Muscle layer of colon (tissue), 2 donors: Measurements from ENCODE around the gene WNT6.
"Not testable (repeated sequence)": the region's sequence is repeated elsewhere in the genome, so short reads cannot be mapped to it uniquely, and the experiment has no call there.

ENCODE experiments used
- H3K27ac ChIP-seq: one replicate; pipeline ENCODE4 v1.7.0; 2013; ENCODE audit warnings: low read depth, mild to moderate bottlenecking, low read length, moderate library complexity
- H3K27me3 ChIP-seq, 2 donors: one replicate each; pipeline ENCODE4 v1.7.0; 2013; ENCODE audit warnings: low read length in 2 of 2, mild to moderate bottlenecking in 2 of 2; ENCODE audit not compliant: insufficient read depth in 2 of 2, control insufficient read depth in 1 of 2
- H3K36me3 ChIP-seq: one replicate; pipeline ENCODE4 v1.7.0; 2013; ENCODE audit warnings: mild to moderate bottlenecking, low read length; ENCODE audit not compliant: insufficient read depth
- H3K4me1 ChIP-seq: one replicate; pipeline ENCODE4 v1.7.0; 2013; ENCODE audit warnings: mild to moderate bottlenecking, low read length; ENCODE audit not compliant: insufficient read depth
- H3K4me3 ChIP-seq, 2 donors: one replicate each; pipeline ENCODE4 v1.7.0; 2013; ENCODE audit warnings: low read length in 2 of 2, low read depth in 1 of 2, mild to moderate bottlenecking in 1 of 2, moderate library complexity in 1 of 2
- H3K9ac ChIP-seq: one replicate; pipeline ENCODE4 v1.7.0; 2013; ENCODE audit warnings: low read length
- H3K9me3 ChIP-seq: one replicate; pipeline ENCODE4 v1.7.0; 2013; ENCODE audit warnings: mild to moderate bottlenecking, low read length
- donor health status: abdominal sarcoma.
- donor health status: Adenocarcinoma of cecum.

The WNT6 gene

DNA sequence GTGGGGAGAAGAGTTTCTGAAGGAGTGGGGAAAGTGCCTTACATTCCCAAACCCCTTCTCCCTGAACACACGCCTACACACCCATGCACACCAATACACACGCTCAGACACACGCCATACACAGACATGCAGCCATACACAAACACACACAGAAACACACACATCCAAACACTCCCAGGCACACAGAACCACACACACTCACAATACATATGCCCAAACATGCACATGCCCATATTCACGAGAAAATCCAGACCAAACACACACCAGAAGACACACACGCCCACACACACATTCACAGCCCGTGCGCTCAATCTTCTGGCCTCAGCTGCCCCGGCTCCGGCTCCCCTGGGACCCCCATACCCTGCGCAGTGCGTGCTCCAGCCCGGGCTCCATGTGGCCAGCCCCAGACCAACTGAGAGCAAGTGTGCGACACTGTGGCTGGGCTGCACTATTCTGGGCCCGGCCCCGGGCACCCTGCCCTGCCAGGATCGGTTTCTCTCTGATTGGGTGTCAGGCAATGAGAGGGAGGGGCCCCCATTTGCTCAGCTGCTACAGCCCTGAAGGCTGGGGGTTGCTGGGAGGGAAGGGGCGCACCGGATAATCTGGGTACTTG lies 28.1 kb upstream of the WNT6 start, which contains the start of gene PRKAG3:
Gene PRKAG3 (minus strand): TSS at position 426 of the 613 bp plus-strand sequence.
- no peak within 1 kb of the TSS for H3K4me3 ChIP-seq
- H3K4me1 ChIP-seq = no peaks in the 10 kb centered on the region
- H3K9me3 ChIP-seq = no peaks in the 10 kb centered on the region
- peaks cover 0 to 13% of the 10 kb centered on the region in 2 donors for H3K27me3 ChIP-seq
- H3K36me3 ChIP-seq = no peaks in the 10 kb centered on the region
- H3K27ac ChIP-seq = no peak within 1 kb of the TSS
- H3K9ac ChIP-seq = no peak within 1 kb of the TSS

DNA sequence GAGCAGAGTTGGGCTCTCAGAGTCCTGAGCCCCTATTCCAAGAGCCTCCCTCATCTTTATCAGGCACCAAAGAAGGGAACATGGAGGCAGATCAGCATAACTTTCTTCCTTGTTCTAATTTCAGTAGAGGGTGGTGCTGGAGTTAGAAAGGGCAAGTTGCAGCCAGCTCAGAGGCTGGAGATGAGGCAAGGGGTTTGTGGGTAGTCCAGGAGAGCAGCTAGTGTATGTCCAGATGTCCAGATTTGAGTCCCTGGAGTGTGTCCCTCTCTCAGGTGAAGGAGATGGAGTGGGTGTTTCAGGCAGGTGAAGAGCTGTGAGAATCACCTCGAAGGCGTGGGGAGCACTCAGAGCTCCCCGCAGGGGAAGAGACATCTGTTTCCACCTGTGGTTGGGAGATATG lies 27.5 kb upstream of the WNT6 start:
- Histone ChIP-seq H3K4me1 (no peaks in the 10 kb centered on the region), H3K27ac (no peak overlapping the region), H3K9ac (no peak overlapping the region), H3K36me3 (no peaks in the 10 kb centered on the region), H3K4me3 (no peak overlapping the region), H3K9me3 (no peaks in the 10 kb centered on the region), H3K27me3 (peaks cover 0 to 13% of the 10 kb centered on the region in 2 donors)

DNA sequence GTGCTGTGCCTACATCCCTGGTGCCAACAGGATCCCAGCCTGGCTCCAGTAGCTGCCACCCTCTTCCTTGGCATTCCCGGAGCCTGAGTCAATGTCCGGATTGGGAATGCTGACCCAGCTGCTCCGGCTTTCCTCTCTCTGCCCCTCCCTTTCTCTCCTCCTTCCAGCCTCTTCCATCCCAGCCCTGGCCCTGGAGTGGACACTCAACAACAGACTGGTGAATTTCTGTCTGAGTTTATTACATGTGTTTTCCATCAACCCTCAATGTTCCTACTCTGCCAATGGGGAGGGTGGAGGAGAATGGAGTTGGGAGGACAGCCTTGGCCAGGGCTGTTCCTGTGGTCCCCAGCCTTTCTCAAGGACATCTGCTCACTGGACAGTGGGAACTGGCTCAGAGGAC lies 27.1 kb upstream of the WNT6 start:
- H3K27ac ChIP-seq = no peak overlapping the region
- no peak overlapping the region for H3K9ac ChIP-seq

DNA sequence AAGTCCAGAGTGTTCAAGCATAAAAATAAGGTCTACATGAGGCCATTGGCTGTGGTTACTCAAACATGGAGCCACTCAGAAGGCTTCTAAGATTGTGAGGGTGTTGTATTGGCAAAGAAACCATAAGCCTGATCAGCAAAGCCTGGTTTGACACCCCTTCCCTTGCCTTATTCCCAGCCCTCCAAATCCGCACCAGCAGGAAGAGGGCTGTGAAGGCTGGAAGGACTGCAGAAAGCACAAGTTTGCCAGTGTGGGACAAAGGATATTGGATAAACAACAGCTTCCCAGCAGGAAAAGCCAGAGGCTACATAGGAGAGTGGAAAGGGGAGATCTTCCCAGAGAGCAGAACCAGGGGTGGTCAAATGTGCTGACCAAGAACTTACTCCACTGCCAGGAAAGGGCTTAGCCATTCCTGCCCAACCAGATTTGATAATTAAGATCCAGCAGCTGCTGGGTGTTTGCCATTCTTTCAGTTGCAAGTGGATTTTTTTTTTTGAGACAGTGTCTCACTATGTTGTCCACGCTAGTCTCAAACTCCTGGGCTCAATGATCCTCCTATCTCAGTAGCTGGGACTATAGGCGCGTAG lies 26.5 kb upstream of the WNT6 start:
- H3K9ac ChIP-seq = no peak overlapping the region
- no peaks in the 10 kb centered on the region for H3K36me3 ChIP-seq
- H3K4me3 ChIP-seq = no peak overlapping the region
- no peak overlapping the region for H3K27ac ChIP-seq
- no peaks in the 10 kb centered on the region for H3K4me1 ChIP-seq
- H3K9me3 ChIP-seq = peaks cover 4% of the 10 kb centered on the region
- peaks cover 0 to 10% of the 10 kb centered on the region in 2 donors for H3K27me3 ChIP-seq

More for the DNA sequence above, 27.1 kb upstream of the WNT6 start:
- peaks cover 4% of the 10 kb centered on the region for H3K9me3 ChIP-seq
- no peak overlapping the region for H3K4me3 ChIP-seq
- H3K4me1 ChIP-seq = no peaks in the 10 kb centered on the region
- H3K27me3 ChIP-seq = peaks cover 0 to 13% of the 10 kb centered on the region in 2 donors
- no peaks in the 10 kb centered on the region for H3K36me3 ChIP-seq

DNA sequence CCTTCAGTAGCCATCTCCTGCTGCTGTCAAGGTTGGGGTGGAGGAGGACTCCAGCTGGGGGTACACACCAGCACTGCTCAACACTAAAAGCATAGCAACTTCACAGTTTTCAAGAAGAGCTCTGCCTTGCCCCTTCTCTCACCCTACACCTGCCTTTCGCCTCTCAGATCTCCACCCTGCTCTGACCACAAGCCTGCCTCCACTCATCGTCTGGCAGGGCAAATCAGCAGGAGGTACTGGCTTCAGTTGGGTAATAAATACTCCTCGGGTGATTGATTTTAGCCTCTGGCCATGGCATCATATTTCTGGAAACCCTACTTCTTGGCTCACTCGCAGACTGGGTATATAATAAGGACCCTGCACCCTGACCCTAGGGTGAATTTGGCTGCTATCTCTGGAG lies 24.9 kb upstream of the WNT6 start:
- Histone ChIP-seq H3K9ac (no peak overlapping the region), H3K27ac (no peak overlapping the region), H3K36me3 (no peaks in the 10 kb centered on the region), H3K9me3 (peaks cover 4% of the 10 kb centered on the region), H3K27me3 (peaks cover 0 to 4% of the 10 kb centered on the region in 2 donors), H3K4me1 (no peaks in the 10 kb centered on the region), H3K4me3 (no peak overlapping the region)

DNA sequence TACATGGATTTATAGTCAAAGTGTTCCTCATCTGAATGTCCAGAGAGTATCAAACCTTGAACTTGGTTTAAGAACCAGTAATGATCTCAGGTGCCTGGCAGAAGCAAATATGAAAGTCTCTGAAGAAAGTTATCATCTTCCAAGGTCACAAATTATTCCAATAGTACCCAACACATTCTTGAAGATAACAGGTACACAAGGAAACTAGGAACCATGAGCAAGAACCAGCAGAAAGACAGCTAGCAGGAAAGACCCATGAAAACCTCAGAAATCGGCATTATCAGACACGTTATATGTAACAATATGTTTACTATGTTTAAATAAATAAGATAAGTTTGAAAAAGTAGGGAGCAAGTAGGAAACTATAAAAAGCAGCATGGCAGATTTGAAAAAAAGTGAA lies 22.1 kb upstream of the WNT6 start:
- H3K27ac ChIP-seq = no peak overlapping the region
- H3K9me3 ChIP-seq = peaks cover 4% of the 10 kb centered on the region
- H3K9ac ChIP-seq = no peak overlapping the region
- no peaks in the 10 kb centered on the region for H3K4me1 ChIP-seq
- no peaks in the 10 kb centered on the region for H3K27me3 ChIP-seq
- H3K36me3 ChIP-seq = no peaks in the 10 kb centered on the region
- no peak overlapping the region for H3K4me3 ChIP-seq

DNA sequence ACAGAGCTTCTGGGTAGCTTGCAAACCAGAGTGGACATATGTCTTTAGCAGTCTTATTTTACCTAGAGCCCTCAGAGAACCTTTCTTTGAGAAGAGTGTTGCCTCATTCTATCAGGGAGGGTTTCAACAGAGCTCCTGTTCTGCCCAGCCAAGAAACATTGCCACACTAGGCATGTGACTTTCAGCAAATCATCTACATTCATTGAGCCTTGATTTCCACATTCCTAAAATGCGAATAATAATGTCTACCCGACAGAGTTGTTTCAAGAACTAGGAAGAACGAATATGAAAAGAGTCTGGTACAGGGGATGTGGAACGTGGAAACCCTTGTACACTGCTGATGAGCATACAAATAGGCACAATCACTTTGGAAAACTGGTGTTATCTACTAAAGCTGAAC lies 20.2 kb upstream of the WNT6 start:
- no peak overlapping the region for H3K27ac ChIP-seq
- no peak overlapping the region for H3K4me3 ChIP-seq
- H3K9ac ChIP-seq = no peak overlapping the region
- no peaks in the 10 kb centered on the region for H3K27me3 ChIP-seq
- H3K4me1 ChIP-seq = no peaks in the 10 kb centered on the region
- no peaks in the 10 kb centered on the region for H3K36me3 ChIP-seq
- peaks cover 4% of the 10 kb centered on the region for H3K9me3 ChIP-seq

DNA sequence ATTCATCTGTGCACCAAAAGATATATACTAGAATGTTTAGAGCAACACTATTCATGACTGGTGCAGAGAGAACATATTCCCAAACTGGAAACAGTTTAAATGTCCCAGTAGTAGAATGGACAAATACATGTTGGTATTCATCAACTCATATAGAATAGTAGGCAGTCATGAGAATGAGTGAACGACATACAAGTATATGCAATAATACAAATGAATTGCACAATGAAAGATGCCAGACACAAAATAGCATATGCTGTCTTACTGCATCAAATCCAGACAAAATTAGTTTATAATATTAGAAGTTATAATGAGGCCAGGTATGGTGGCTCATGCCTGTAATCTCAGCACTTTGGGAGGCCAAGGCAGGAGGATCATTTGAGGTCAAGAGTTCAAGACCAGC lies 19.7 kb upstream of the WNT6 start:
- Histone ChIP-seq H3K27me3 (no peaks in the 10 kb centered on the region), H3K36me3 (no peaks in the 10 kb centered on the region), H3K4me1 (no peaks in the 10 kb centered on the region), H3K9ac (no peak overlapping the region), H3K27ac (no peak overlapping the region), H3K9me3 (peaks cover 4% of the 10 kb centered on the region), H3K4me3 (no peak overlapping the region)

DNA sequence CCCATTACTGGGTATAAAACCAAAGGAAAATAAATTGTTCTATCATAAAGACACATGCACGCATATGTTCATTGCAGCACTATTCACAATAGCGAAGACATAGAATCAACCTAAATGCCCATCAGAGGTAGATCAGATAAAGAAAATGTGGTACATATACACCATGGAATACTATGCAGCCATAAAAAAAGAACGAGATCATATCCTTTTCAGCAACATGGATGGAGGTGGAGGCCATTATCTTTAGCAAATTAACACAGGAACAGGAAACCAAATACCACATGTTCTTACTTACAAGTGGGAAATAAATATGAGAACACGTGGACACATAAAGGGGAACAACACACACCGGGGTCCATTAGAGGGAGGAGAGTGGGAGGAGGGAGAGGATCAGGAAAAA lies 15.3 kb upstream of the WNT6 start:
- H3K36me3 ChIP-seq, H3K27me3 ChIP-seq, H3K9ac ChIP-seq, H3K27ac ChIP-seq, H3K4me1 ChIP-seq, H3K9me3 ChIP-seq, H3K4me3 ChIP-seq: not testable (repeated sequence)

DNA sequence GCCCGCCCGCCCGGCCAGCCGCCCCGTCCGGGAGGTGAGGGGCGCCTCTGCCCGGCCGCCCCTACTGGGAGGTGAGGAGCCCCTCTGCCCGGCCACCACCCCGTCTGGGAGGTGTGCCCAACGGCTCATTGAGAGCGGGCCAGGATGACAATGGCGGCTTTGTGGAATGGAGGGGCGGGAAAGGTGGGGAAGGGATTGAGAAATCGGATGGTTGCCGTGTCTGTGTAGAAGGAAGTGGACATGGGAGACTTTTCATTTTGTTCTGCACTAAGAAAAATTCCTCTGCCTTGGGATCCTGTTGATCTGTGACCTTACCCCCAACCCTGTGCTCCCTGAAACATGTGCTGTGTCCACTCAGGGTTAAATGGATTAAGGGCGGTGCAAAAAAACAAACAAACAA lies 12.6 kb upstream of the WNT6 start:
- not testable (repeated sequence) for H3K9ac ChIP-seq, H3K27ac ChIP-seq, H3K36me3 ChIP-seq, H3K9me3 ChIP-seq, H3K4me1 ChIP-seq, H3K4me3 ChIP-seq
- H3K27me3 ChIP-seq = peaks cover 0 to 21% of the 10 kb centered on the region in 2 donors

DNA sequence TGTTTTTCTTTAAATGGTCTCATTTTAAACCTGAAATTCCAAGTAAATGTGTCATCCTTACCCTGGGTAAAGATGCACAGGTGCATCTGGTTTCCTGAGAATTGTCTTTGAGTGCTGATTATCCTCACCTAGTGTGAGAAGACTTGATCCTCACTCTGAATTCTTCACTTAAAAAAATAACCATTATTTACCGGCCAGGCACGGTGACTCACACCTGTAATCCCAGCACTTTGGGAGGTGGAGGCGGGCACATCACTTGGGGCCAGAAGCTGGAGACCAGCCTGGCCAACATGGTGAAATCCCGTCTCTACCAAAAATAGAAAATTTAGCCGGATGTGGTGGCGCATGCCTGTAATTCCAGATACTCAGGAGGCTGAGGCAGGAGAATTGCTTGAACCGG lies 9.9 kb upstream of the WNT6 start:
- no peak overlapping the region for H3K27ac ChIP-seq
- H3K4me1 ChIP-seq = no peaks in the 10 kb centered on the region
- H3K9me3 ChIP-seq = no peaks in the 10 kb centered on the region
- H3K27me3 ChIP-seq = peaks cover 5 to 38% of the 10 kb centered on the region in 2 donors
- no peaks in the 10 kb centered on the region for H3K36me3 ChIP-seq
- no peak overlapping the region for H3K9ac ChIP-seq
- H3K4me3 ChIP-seq = no peak overlapping the region

DNA sequence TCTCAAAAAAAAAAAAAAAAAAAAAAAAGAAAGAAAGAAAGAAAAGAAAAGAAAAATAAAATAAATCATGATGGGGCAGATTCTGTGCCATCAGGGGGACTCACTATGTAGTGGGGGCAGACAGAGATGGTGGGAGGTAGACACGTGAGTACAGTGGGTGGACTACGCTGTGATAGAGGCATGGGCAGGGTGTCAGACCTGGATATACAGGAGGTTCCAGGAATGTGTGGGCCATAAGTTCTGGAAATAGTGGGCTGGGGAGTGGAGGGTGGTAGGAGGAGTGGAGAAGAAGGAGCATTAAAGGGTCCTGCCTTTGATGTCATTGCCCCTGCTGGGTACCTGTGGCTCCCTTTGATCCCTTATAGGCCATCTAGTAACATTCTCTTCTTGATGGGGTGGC lies 8.8 kb upstream of the WNT6 start:
- H3K4me1 ChIP-seq = no peaks in the 10 kb centered on the region
- H3K36me3 ChIP-seq = no peaks in the 10 kb centered on the region
- no peak overlapping the region for H3K4me3 ChIP-seq
- peaks cover 5 to 49% of the 10 kb centered on the region in 2 donors for H3K27me3 ChIP-seq
- H3K27ac ChIP-seq = no peak overlapping the region
- no peak overlapping the region for H3K9ac ChIP-seq
- no peaks in the 10 kb centered on the region for H3K9me3 ChIP-seq
